Keratinocyte (primary cell): ENCODE results near the gene SMARCC2. TPM values are rescaled to one million over a fixed set of nuclear protein-coding genes. Genes with fewer than 3 reads are reported as not detected.

ENCODE experiments used
- DNase-seq: peaks from one replicate; pipeline ENCODE4 v3.0.0-alpha.2; 2011; ENCODE audit warnings: low read depth, missing footprints, low spot score
- FAIRE-seq: peaks from 2 replicates; lab custom pipeline; 2011; peaks lifted over from hg19 to GRCh38; lab: Jason Lieb, UNC
- H2AFZ ChIP-seq: 2 replicates; pipeline ENCODE4 v1.6.0; 2012; ENCODE audit warnings: low read length, control low read depth, inconsistent platforms; ENCODE audit not compliant: control insufficient read depth
- H3K27ac ChIP-seq: 2 replicates; pipeline ENCODE4 v1.5.1; 2011; ENCODE audit warnings: low read length; ENCODE audit not compliant: control insufficient read depth, insufficient read depth
- H3K27me3 ChIP-seq: 3 replicates; pipeline ENCODE4 v1.6.0; 2011; ENCODE audit warnings: low read length; ENCODE audit not compliant: control insufficient read depth, insufficient read depth; ENCODE audit errors: extremely low read depth
- H3K36me3 ChIP-seq, 2 experiments: 2 replicates in 1 of 2; 3 replicates in 1 of 2; pipeline ENCODE4 v1.5.1; 2011; ENCODE audit warnings: low read length in 2 of 2, mild to moderate bottlenecking in 1 of 2; ENCODE audit not compliant: control insufficient read depth in 2 of 2, insufficient read depth in 2 of 2; ENCODE audit errors: extremely low read depth in 1 of 2
- H3K4me1 ChIP-seq: 3 replicates; pipeline ENCODE4 v1.5.1; 2011; ENCODE audit warnings: low read length; ENCODE audit not compliant: control insufficient read depth, insufficient read depth; ENCODE audit errors: extremely low read depth
- H3K4me2 ChIP-seq: 3 replicates; pipeline ENCODE4 v1.6.0; 2011; ENCODE audit warnings: low read depth, low read length; ENCODE audit not compliant: control insufficient read depth, insufficient read depth; ENCODE audit errors: extremely low read depth
- H3K4me3 ChIP-seq, 3 experiments: fragments of 200-600 bp in 1 of 3; sonication (generic) in 1 of 3; 2 replicates in 2 of 3; 3 replicates in 1 of 3; pipeline ENCODE4 v1.5.1; 2011 to 2016; ENCODE audit warnings: low read length in 3 of 3, mild to moderate bottlenecking in 3 of 3, control low read depth in 2 of 3, inconsistent platforms in 1 of 3, low read depth in 1 of 3, mixed read lengths in 1 of 3, mixed run types in 1 of 3, moderate library complexity in 1 of 3; ENCODE audit not compliant: control insufficient read depth in 2 of 3, insufficient read depth in 2 of 3; ENCODE audit errors: extremely low read depth in 1 of 3
- H3K79me2 ChIP-seq: 2 replicates; pipeline ENCODE4 v1.6.0; 2012; ENCODE audit warnings: low read length; ENCODE audit not compliant: control insufficient read depth, insufficient read depth
- H3K9ac ChIP-seq: 3 replicates; pipeline ENCODE4 v1.6.0; 2011; ENCODE audit warnings: low read length; ENCODE audit not compliant: control insufficient read depth, insufficient read depth; ENCODE audit errors: extremely low read depth
- H3K9me1 ChIP-seq: 3 replicates; pipeline ENCODE4 v1.6.0; 2011; ENCODE audit warnings: low read length; ENCODE audit not compliant: control insufficient read depth, insufficient read depth; ENCODE audit errors: extremely low read depth
- H3K9me3 ChIP-seq: 2 replicates; pipeline ENCODE4 v1.5.1; 2012; ENCODE audit warnings: low read depth, low read length; ENCODE audit not compliant: control insufficient read depth
- H4K20me1 ChIP-seq: 3 replicates; pipeline ENCODE4 v1.6.0; 2011; ENCODE audit warnings: low read length; ENCODE audit not compliant: control insufficient read depth, insufficient read depth; ENCODE audit errors: extremely low read depth
- CTCF ChIP-seq, 3 experiments: IDR thresholded peaks in 1 of 3; conservative IDR thresholded peaks in 1 of 3; optimal IDR thresholded peaks in 1 of 3; 2 replicates in 2 of 3; 3 replicates in 1 of 3; pipeline versions ENCODE3 to v1.5.1; 2011; ENCODE audit warnings: low read length in 3 of 3, mild to moderate bottlenecking in 3 of 3, moderate library complexity in 2 of 3, control low read depth in 1 of 3, inconsistent platforms in 1 of 3; ENCODE audit not compliant: insufficient read depth in 2 of 3; ENCODE audit errors: extremely low read depth in 1 of 3
- EZH2 ChIP-seq: IDR thresholded peaks from one replicate; pipeline ENCODE4 v1.6.1; 2012; ENCODE audit warnings: inconsistent platforms, mild to moderate bottlenecking, low read length, moderate library complexity
- dilution Hi-C: fragments of 300-500 bp; cut with MboI; formaldehyde crosslinking; loops from one replicate; pipeline ENCODE4 v1.7.0; 2020; ENCODE audit warnings: low sequenced_read_pairs; ENCODE audit not compliant: extremely low pct_ligation_motif_present
- polyA plus RNA-seq, 5 experiments: library from polyadenylated mRNA; depleted of rRNA in 3 of 5; stranded (reverse) in 3 of 5; stranded (forward) in 1 of 5; unstranded in 1 of 5; fragments of >200 nt; gene quantifications; 1 replicate in 1 of 5; 2 replicates in 3 of 5; 3 replicates in 1 of 5; pipeline versions ENCODE4 v1.2.1 to v1.2.3, GENCODE V29; 2011 to 2012; ENCODE audit warnings: missing spikeins in 2 of 5, low read depth in 1 of 5, low replicate concordance in 1 of 5

Gene SMARCC2
- polyA plus RNA-seq, 1 donor (not counting 4 experiments of a cell fraction or from before 2014, with no cell fraction given), result 32.5 TPM

- H3K4me2 ChIP-seq, result peak overlapping the region; percentile 99
- dilution Hi-C loops, result loop anchor here (10.0 kb wide), 1 partner anchor 47 kb away; no protein-coding TSS in a partner anchor
- peak overlapping the region; percentile 67 for H3K9ac ChIP-seq
- H3K4me1 ChIP-seq, result peaks cover 21% of the 10 kb centered on the region
- H3K36me3 ChIP-seq, result peaks cover 19% of the 10 kb centered on the region in 2 experiments
- H3K9me1 ChIP-seq, result no peaks in the 10 kb centered on the region
- peak overlapping the region; percentile 73 for H3K27ac ChIP-seq
- H2AFZ ChIP-seq, result peak overlapping the region; percentile 68
- peaks cover 21% of the 10 kb centered on the region for H3K79me2 ChIP-seq
- H4K20me1 ChIP-seq, result no peaks in the 10 kb centered on the region
- FAIRE-seq (no peak), DNase-seq (no peak)
- TF ChIP-seq EZH2 (no peak), CTCF (optimal IDR thresholded peaks at IDR 0.05 in 1 of 3, IDR thresholded peaks at IDR 0.05 in 1 of 3, conservative IDR thresholded peaks at IDR 0.05 in 1 of 3; ENCODE audit: extremely low read depth in 1 of 3, insufficient read depth in 2 of 3, low read length in 3 of 3) (no peak)
- peak overlapping the region in 2 of 3 experiments; percentile 74 to 76 for H3K4me3 ChIP-seq
- H3K9me3 ChIP-seq, result no peaks in the 10 kb centered on the region
- no peaks in the 10 kb centered on the region for H3K27me3 ChIP-seq
Measured at GRCh38 chr12:56127485-56127887, 61.8 kb downstream of the SMARCC2 start.

- Histone ChIP-seq H3K9me3 (no peaks in the 10 kb centered on the region), H3K79me2 (peaks cover 21% of the 10 kb centered on the region), H3K4me2 (peak overlapping the region; percentile 99), H3K36me3 (peaks cover 14 to 17% of the 10 kb centered on the region in 2 experiments), H3K27me3 (no peaks in the 10 kb centered on the region), H3K9me1 (no peaks in the 10 kb centered on the region), H3K27ac (no peak overlapping the region), H3K4me1 (peaks cover 21% of the 10 kb centered on the region), H3K9ac (peak overlapping the region; percentile 67), H2AFZ (no peak overlapping the region), H4K20me1 (no peaks in the 10 kb centered on the region), H3K4me3 (no peak overlapping the region)
- TF ChIP-seq EZH2 (no peak), CTCF (optimal IDR thresholded peaks at IDR 0.05 in 1 of 3, IDR thresholded peaks at IDR 0.05 in 1 of 3, conservative IDR thresholded peaks at IDR 0.05 in 1 of 3; ENCODE audit: extremely low read depth in 1 of 3, insufficient read depth in 2 of 3, low read length in 3 of 3) (no peak)
- dilution Hi-C loops, result loop anchor here (10.0 kb wide), 1 partner anchor 48 kb away; no protein-coding TSS in a partner anchor
- DNase-seq (no peak), FAIRE-seq (no peak)
Measured at GRCh38 chr12:56126732-56127239, 62.5 kb downstream of the SMARCC2 start.
